Measurements from ENCODE around the gene RNF224. TPM values are rescaled to one million over a fixed set of nuclear protein-coding genes. Genes with fewer than 3 reads are reported as not detected.
A peak's percentile ranks its signal among the peaks of the same experiment; 100 is the strongest.

Gene RNF224
- total and polyA plus RNA-seq, 2 of the 13 experiments (the other 11 are each of a cell fraction or from before 2014, with no cell fraction given), result 0.09 TPM; not detected in 1

GRCh38 chr9:137228968-137229896 lies 1.9 kb downstream of the RNF224 start (continued):
- TF ChIP-seq PRDM4 (CRISPR knock-in tag; IDR thresholded peaks at IDR 0.05; ENCODE audit: borderline replicate concordance) (no peak), TOPORS (CRISPR knock-in tag; IDR thresholded peaks at IDR 0.05) (no peak), SIN3A (IDR thresholded peaks at IDR 0.05; ENCODE audit: borderline replicate concordance, low read depth, low read length) (peak; percentile 36; the same call in 1 of the 2 replicates), CSRNP2 (CRISPR knock-in tag; conservative IDR thresholded peaks at IDR 0.05; ENCODE audit: low read depth) (no peak), FIP1L1 (IDR thresholded peaks at IDR 0.05; ENCODE audit: borderline replicate concordance, insufficient read depth, low read depth, low read length) (no peak), ZNF740 (CRISPR knock-in tag; IDR thresholded peaks at IDR 0.05) (no peak), TCF12 (IDR thresholded peaks at IDR 0.05) (no peak), TCF12 (CRISPR knock-in tag; IDR thresholded peaks at IDR 0.05) (0 out of 2 replicates have a peak, but pooled peaks have one; percentile 12), AKAP8 (CRISPR knock-in tag; IDR thresholded peaks at IDR 0.05) (peak; percentile 75; the same call in 1 of the 2 replicates), MAFF (IDR thresholded peaks at IDR 0.05; ENCODE audit: low read depth, low read length) (no peak), ZNF121 (CRISPR knock-in tag; IDR thresholded peaks at IDR 0.05) (peak; percentile 82), ZBTB40 (IDR thresholded peaks at IDR 0.05) (no peak), ZBTB40 (CRISPR knock-in tag; IDR thresholded peaks at IDR 0.05) (no peak), ATF5 (CRISPR knock-in tag; IDR thresholded peaks at IDR 0.05; ENCODE audit: low read depth) (no peak)
